HG03095 (cell line): ENCODE measurements around the gene CHGA.

Experiments used
- ATAC-seq: cut with Tn5 transposase; IDR thresholded peaks from one replicate; pipeline ENCODE4 v1.9.1; 2021; ENCODE audit warnings: moderate library complexity; ENCODE audit not compliant: unreplicated experiment

The CHGA gene

DNA sequence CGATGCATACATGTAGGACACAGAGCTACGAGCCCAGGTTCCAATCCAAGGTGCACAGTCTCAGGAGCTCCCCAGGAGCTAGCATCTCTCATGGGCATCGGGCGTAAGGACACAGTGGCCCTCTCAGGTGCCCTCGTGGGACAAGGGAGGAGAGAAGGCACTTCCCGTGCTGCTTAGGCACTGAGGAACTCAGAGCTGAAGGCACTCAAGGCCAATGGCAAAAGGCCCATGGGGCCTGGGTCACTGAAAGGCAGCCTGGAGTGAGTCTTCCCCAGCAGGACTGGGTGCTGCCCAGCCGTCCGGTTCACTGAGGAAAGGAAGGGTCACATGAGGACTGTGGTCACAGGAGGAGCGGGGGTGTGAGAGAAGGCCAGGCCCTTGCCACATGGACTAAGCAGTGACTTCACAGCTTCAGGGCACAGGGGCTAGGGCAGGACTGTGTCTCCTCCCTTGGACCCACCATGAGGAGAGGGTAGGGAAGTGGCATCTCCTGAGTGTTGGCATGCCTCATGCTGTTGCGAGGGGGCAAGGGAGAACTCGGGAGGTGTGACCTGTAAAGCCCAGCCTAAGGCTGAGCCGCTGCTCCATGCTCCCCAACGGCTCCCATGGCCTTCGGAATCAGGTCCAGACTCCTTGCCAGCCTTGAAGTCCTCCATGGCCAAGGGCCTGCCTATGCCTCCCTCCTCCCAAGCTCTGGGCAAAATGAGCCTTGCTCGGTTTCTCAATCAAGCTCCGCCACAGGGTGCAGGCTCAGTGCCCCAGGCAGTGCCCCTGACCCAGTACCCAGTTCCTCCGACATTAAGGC, 51.8 kb downstream of the CHGA start:
- no peak for ATAC-seq

- ATAC-seq, result no peak
Measured at GRCh38 chr14:92976268-92976667, 53.3 kb downstream of the CHGA start.

- ATAC-seq, result no peak
Measured at GRCh38 chr14:92978229-92979021, 55.5 kb downstream of the CHGA start.

DNA sequence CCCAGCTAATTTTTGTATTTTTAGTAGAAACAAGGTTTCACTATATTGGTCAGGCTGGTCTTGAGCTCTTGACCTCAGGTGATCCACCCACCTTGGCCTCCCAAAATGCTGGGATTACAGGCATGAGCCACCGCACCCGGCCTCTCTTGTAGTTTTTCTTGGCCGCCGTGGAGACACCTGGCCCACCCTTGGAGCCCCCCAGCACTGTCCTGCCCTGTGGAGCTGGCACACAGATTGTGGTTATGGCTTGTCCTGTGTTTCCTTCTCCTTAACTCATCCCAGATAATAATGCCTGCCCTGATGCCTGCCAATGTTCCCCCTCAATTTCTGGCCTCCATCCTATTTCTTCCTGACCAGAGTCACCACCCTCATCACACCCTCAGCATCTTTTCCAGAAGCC, 57.9 kb downstream of the CHGA start:
- ATAC-seq, result no peak

- ATAC-seq, result no peak
Measured at GRCh38 chr14:92981726-92982125, 58.8 kb downstream of the CHGA start.

DNA sequence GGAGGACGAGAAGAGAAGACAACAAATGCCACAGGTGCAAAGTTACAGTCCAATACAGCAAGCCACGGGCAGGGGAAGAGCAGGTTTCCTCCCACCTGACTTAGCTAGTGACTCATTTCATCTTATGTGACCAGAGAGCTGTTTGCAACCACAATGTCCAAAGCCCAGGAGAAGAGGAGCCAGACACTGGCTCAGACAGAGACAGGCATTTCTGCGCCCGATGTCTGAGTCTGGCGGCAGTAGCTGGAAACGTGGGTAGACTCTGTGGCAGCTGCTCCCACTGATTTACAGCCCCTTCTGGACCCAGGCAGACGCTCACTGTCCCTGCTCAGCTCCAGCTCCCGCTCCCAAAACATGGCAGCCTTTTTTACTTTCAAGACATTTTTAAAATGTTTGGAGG, 60.0 kb downstream of the CHGA start:
- ATAC-seq, result no peak

DNA sequence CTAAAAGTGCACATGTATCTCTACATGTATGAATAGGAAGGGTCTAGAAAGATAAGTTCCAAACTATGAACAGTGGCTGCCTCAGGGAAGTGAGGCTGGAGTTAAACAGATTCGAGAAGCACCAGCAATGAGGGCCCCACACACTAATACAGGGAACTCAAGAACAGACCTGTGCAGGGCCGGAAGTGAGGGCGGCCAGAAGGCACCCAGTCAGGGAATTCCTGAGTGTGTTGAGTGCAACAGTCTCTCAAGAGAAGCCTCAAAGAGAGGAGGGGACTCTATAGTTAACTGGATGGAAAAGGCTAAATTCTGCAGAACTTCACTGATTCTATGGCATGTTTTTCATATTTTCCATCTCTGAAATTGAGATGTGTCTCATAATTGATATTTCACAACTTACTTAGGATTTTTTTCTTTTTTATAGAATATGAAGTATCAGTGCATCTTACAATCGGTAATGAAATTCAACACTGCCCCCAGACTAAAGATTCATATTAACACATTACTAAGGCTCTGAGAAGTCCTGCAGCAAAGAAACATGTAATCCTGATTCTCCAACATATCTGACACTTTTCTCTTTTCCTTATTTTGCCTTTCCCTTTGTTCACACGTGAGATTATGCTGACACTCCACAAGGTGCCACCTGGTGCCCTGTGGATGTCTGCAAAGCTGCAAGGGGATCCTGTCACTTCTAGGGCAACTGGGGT, 61.3 kb downstream of the CHGA start:
- no peak for ATAC-seq
